Spleen (tissue), 11 donors: ENCODE results near the gene IL1F10. TPM values are rescaled to one million over a fixed set of nuclear protein-coding genes. Genes with fewer than 3 reads are reported as not detected.

Source experiments
- DNase-seq: peaks from one replicate; pipeline ENCODE4 v3.0.0-alpha.2; 2020
- H3K27ac ChIP-seq, 8 donors: fragments of 200-600 bp; sonication (generic) in 7 of 8; 1 replicate in 4 of 8; 2 replicates in 4 of 8; pipeline versions ENCODE4 v1.5.0 to v1.8.0; 2016 to 2021; ENCODE audit warnings: inconsistent platforms in 4 of 8, mild to moderate bottlenecking in 4 of 8, moderate library complexity in 1 of 8
- H3K27me3 ChIP-seq, 7 donors: fragments of 200-600 bp; sonication (generic) in 6 of 7; replicated peaks in 1 of 7; 1 replicate in 4 of 7; 2 replicates in 3 of 7; pipeline versions ENCODE4 v1.5.0 to v1.8.0; 2016 to 2021; ENCODE audit warnings: inconsistent platforms in 3 of 7, mild to moderate bottlenecking in 1 of 7
- H3K36me3 ChIP-seq, 6 donors: fragments of 200-600 bp; sonication (generic) in 5 of 6; 1 replicate in 4 of 6; 2 replicates in 2 of 6; pipeline versions ENCODE4 v1.5.0 to v1.8.0; 2016 to 2021; ENCODE audit warnings: inconsistent platforms in 2 of 6
- H3K4me1 ChIP-seq, 6 donors: fragments of 200-600 bp; sonication (generic) in 5 of 6; 1 replicate in 3 of 6; 2 replicates in 3 of 6; pipeline versions ENCODE4 v1.5.0 to v1.8.0; 2016 to 2021; ENCODE audit warnings: inconsistent platforms in 3 of 6
- H3K4me3 ChIP-seq, 8 donors: fragments of 200-600 bp; sonication (generic) in 7 of 8; 1 replicate in 4 of 8; 2 replicates in 4 of 8; pipeline versions ENCODE4 v1.5.0 to v1.8.0; 2016 to 2021; ENCODE audit warnings: inconsistent platforms in 4 of 8, mild to moderate bottlenecking in 4 of 8, moderate library complexity in 2 of 8
- H3K9me3 ChIP-seq, 8 donors: fragments of 200-600 bp; sonication (generic) in 7 of 8; 1 replicate in 4 of 8; 2 replicates in 4 of 8; pipeline versions ENCODE4 v1.5.0 to v1.8.0; 2016 to 2021; ENCODE audit warnings: inconsistent platforms in 4 of 8
- CTCF ChIP-seq, 11 experiments: fragments of 200-600 bp in 7 of 11; fragments of 450-650 bp in 4 of 11; sonication (generic) in 4 of 11; IDR thresholded peaks in 8 of 11; conservative IDR thresholded peaks in 3 of 11; 1 replicate in 7 of 11; 2 replicates in 4 of 11; pipeline versions ENCODE4 v1.4.0 to v1.8.0; 2016 to 2021; ENCODE audit warnings: antibody characterized with exemption in 11 of 11, inconsistent platforms in 4 of 11, mild to moderate bottlenecking in 1 of 11
- POLR2A ChIP-seq, 3 donors: fragments of 450-650 bp; IDR thresholded peaks; one replicate each; pipeline ENCODE4 v1.5.1; 2017; ENCODE audit warnings: antibody characterized with exemption in 3 of 3, mild to moderate bottlenecking in 1 of 3
- POLR2AphosphoS5 ChIP-seq, 3 donors: sonication (generic); formaldehyde crosslinking; IDR thresholded peaks; one replicate each; pipeline ENCODE4 v1.5.1; 2017; ENCODE audit warnings: antibody characterized with exemption in 3 of 3
- WGBS, 5 donors: extraction: QIAGEN DNeasy Blood & Tissue Kit in 3 of 5; methylation state at CpG; one replicate each; pipeline versions ENCODE4 v1.1.5 to v1.1.7; 2013 to 2018; 5-methylcytosine and 5-hydroxymethylcytosine counted together
- intact Hi-C: fragments of 100-400 bp; cut with DNase I; formaldehyde crosslinking; loops from one replicate; pipeline ENCODE4 v1.15.0; 2023; ENCODE audit warnings: low total_unique reads
- polyA plus RNA-seq, 3 donors: library from polyadenylated mRNA; stranded (reverse); fragments of 200-250 nt; gene quantifications; one replicate each; pipeline ENCODE4 v1.2.1, GENCODE V29; 2013
- total RNA-seq, 7 donors: library from RNA; depleted of rRNA in 3 of 7; stranded (reverse); fragments of >200 nt in 3 of 7; fragmentation: NEBNext Ultra II Directional in 4 of 7; extraction: Animal tissue kit (Norgen Biotek cat#: 25700) in 4 of 7; gene quantifications; one replicate each; pipeline versions ENCODE4 v1.1.0 to v1.2.1, GENCODE V29; 2016 to 2021
- donor health status: healthy with polysubstance abuse.
- donor health status: DM: no; HTN: no; CAD: no; lungs with moderate emphysema.
- donor health status: DM: no; HTN: no; CAD: no.
- donor health status: Bipolar disorder and iron deficiency.
- donor health status: healthy.
- donor health status: DM: no; HTN: no; CAD: no.
- donor health status: DM: yes; HTN: yes; CAD: no.

IL1F10 gene
- total and polyA plus RNA-seq, 10 donors, result not detected

GRCh38 chr2:113060796-113061195, 7.0 kb upstream of the IL1F10 start:
- 52 to 75% (median 60%) methylated on average over 1 of the region's 1 CpG for WGBS, 5 donors
- no peaks in the 10 kb centered on the region for H3K36me3 ChIP-seq
- H3K9me3 ChIP-seq, result peaks cover 0 to 7% (median 2%) of the 10 kb centered on the region in 8 donors
- H3K4me1 ChIP-seq, result no peaks in the 10 kb centered on the region
- peaks cover 0 to 20% (median 0%) of the 10 kb centered on the region in 7 donors for H3K27me3 ChIP-seq
- no peak overlapping the region for H3K4me3 ChIP-seq
- no peak for DNase-seq
- H3K27ac ChIP-seq, result no peak overlapping the region
- no peak for TF ChIP-seq POLR2A (IDR thresholded peaks at IDR 0.05)
- no peak for TF ChIP-seq CTCF (IDR thresholded peaks at IDR 0.05 in 8 of 11, conservative IDR thresholded peaks at IDR 0.05 in 3 of 11)
- no peak for TF ChIP-seq POLR2AphosphoS5 (IDR thresholded peaks at IDR 0.05)
- intact Hi-C loops, result no loop called here

GRCh38 chr2:113061241-113061640, 6.5 kb upstream of the IL1F10 start:
- no peak for DNase-seq
- Histone ChIP-seq H3K27ac (no peak overlapping the region), H3K27me3 (peaks cover 0 to 20% (median 0%) of the 10 kb centered on the region in 7 donors), H3K36me3 (no peaks in the 10 kb centered on the region), H3K4me1 (no peaks in the 10 kb centered on the region), H3K4me3 (no peak overlapping the region), H3K9me3 (peaks cover 0 to 3% (median 0%) of the 10 kb centered on the region in 8 donors)
- no peak for TF ChIP-seq CTCF (IDR thresholded peaks at IDR 0.05 in 8 of 11, conservative IDR thresholded peaks at IDR 0.05 in 3 of 11)
- no peak for TF ChIP-seq POLR2A (IDR thresholded peaks at IDR 0.05)
- intact Hi-C loops, result no loop called here
- 57 to 95% (median 71%) methylated on average over 2 of the region's 2 CpGs for WGBS, 5 donors

- WGBS, 5 donors, result 85 to 94% (median 89%) methylated on average over 11 to 18 of the region's 18 CpGs
- Histone ChIP-seq H3K9me3 (no peaks in the 10 kb centered on the region), H3K4me1 (no peaks in the 10 kb centered on the region), H3K27ac (no peak overlapping the region), H3K4me3 (no peak overlapping the region), H3K27me3 (peaks cover 0 to 20% (median 0%) of the 10 kb centered on the region in 7 donors), H3K36me3 (no peaks in the 10 kb centered on the region)
- intact Hi-C loops, result no loop called here
- no peak for DNase-seq
- no peak for TF ChIP-seq POLR2AphosphoS5 (IDR thresholded peaks at IDR 0.05)
- no peak for TF ChIP-seq CTCF (IDR thresholded peaks at IDR 0.05 in 8 of 11, conservative IDR thresholded peaks at IDR 0.05 in 3 of 11)
- TF ChIP-seq POLR2A (IDR thresholded peaks at IDR 0.05), result no peak
Measured at GRCh38 chr2:113061896-113062770, 5.6 kb upstream of the IL1F10 start.

- Histone ChIP-seq H3K4me3 (no peak overlapping the region), H3K27ac (no peak overlapping the region), H3K4me1 (no peaks in the 10 kb centered on the region), H3K27me3 (peaks cover 0 to 16% (median 0%) of the 10 kb centered on the region in 7 donors), H3K36me3 (no peaks in the 10 kb centered on the region), H3K9me3 (no peaks in the 10 kb centered on the region)
- DNase-seq, result no peak
- TF ChIP-seq CTCF (IDR thresholded peaks at IDR 0.05 in 8 of 11, conservative IDR thresholded peaks at IDR 0.05 in 3 of 11), result no peak
- no peak for TF ChIP-seq POLR2A (IDR thresholded peaks at IDR 0.05)
- TF ChIP-seq POLR2AphosphoS5 (IDR thresholded peaks at IDR 0.05), result no peak
- intact Hi-C loops, result no loop called here
- WGBS, 5 donors, result 82 to 93% (median 88%) methylated on average over 5 of the region's 5 CpGs
Measured at GRCh38 chr2:113064281-113064680, 3.5 kb upstream of the IL1F10 start.
